Dermis microvascular lymphatic vessel endothelial cell (primary cell): Measurements from ENCODE around the gene TCEANC2. TPM values are rescaled to one million over a fixed set of nuclear protein-coding genes. Genes with fewer than 3 reads are reported as not detected.
"Not testable (repeated sequence)": the region's sequence is repeated elsewhere in the genome, so short reads cannot be mapped to it uniquely, and the experiment has no call there.

Experiments
- DNase-seq, 2 donors: peaks; one replicate each; pipeline versions ENCODE4 v3.0.0 to v3.0.0-alpha.2; 2010; ENCODE audit warnings: low read depth in 2 of 2
- total RNA-seq: library from RNA; depleted of rRNA; stranded (reverse); fragments of >200 nt; gene quantifications from 2 replicates; pipeline ENCODE4 v1.2.1, GENCODE V29; 2014

TCEANC2 gene
- total RNA-seq, result 2.0 and 2.1 TPM in 2 replicates

- peak; percentile 93 to 98 for DNase-seq
These were observed at the start of gene TCEANC2, which contains the start of gene TMEM59 for GRCh38 chr1:54052934-54053744. Gene TCEANC2, plus strand, starts transcription at chr1:54053608. Its CDS starts 815 bp downstream, at chr1:54054423. Gene TMEM59, minus strand, starts transcription at chr1:54053204. Its CDS starts 16 bp downstream, at chr1:54053188.

GRCh38 chr1:54003750-54004480 is 49.5 kb upstream of the TCEANC2 start:
- DNase-seq, result not testable (repeated sequence)

- no peak for DNase-seq
These were observed 48.8 kb upstream of the TCEANC2 start for GRCh38 chr1:54004481-54005049.

GRCh38 chr1:54006508-54006907 is 46.9 kb upstream of the TCEANC2 start:
- DNase-seq, result no peak

GRCh38 chr1:54007613-54008012 is 45.8 kb upstream of the TCEANC2 start:
- DNase-seq, result no peak

GRCh38 chr1:54008876-54009275 is 44.5 kb upstream of the TCEANC2 start:
- DNase-seq, result no peak

- no peak for DNase-seq
These were observed 44.0 kb upstream of the TCEANC2 start for GRCh38 chr1:54009406-54009805.

GRCh38 chr1:54010415-54011117 is 42.8 kb upstream of the TCEANC2 start:
- no peak for DNase-seq

GRCh38 chr1:54011316-54012007 is 41.9 kb upstream of the TCEANC2 start:
- no peak for DNase-seq

- no peak for DNase-seq
These were observed 41.4 kb upstream of the TCEANC2 start for GRCh38 chr1:54012008-54012325.

GRCh38 chr1:54012863-54013262 is 40.5 kb upstream of the TCEANC2 start:
- no peak for DNase-seq

GRCh38 chr1:54013393-54014008 is 39.9 kb upstream of the TCEANC2 start:
- DNase-seq, result no peak

GRCh38 chr1:54014009-54014629 is 39.3 kb upstream of the TCEANC2 start:
- DNase-seq, result no peak

GRCh38 chr1:54016343-54017282 is 36.8 kb upstream of the TCEANC2 start:
- DNase-seq, result peak in 1 of 2 donors; percentile 16

- no peak for DNase-seq
These were observed 35.4 kb upstream of the TCEANC2 start, which contains the start of gene LDLRAD1 for GRCh38 chr1:54017979-54018378. Gene LDLRAD1, minus strand, starts transcription at chr1:54018186. Its CDS starts 74 bp downstream, at chr1:54018112.

GRCh38 chr1:54018635-54019034 is 34.8 kb upstream of the TCEANC2 start:
- DNase-seq, result no peak

- DNase-seq, result not testable (repeated sequence)
These were observed 33.7 kb upstream of the TCEANC2 start for GRCh38 chr1:54019562-54020176.

- no peak for DNase-seq
These were observed 29.1 kb upstream of the TCEANC2 start for GRCh38 chr1:54024358-54024757.
